Stimulated activated naive CD8-positive, alpha-beta T cell treated with anti-CD3 and anti-CD28 coated beads, Interleukin-15, amount 100 ng/mL, for 72 hours (primary cell): ENCODE results near the gene UBE2E3.
"Not testable (repeated sequence)": the region's sequence is repeated elsewhere in the genome, so short reads cannot be mapped to it uniquely, and the experiment has no call there.

ENCODE experiments used
- ATAC-seq: fragments of 150-1000 bp; cut with Tn5 transposase; 2 replicates; pipeline ENCODE4 v1.10.0; 2021; ENCODE audit warnings: mild to moderate bottlenecking, moderate library complexity
- DNase-seq, 2 donors: peaks; one replicate each; pipeline ENCODE4 v3.0.0; 2021 to 2022
- H3K27ac Mint-ChIP-seq, 2 donors: one replicate each; pipeline ENCODE4 v1.8.0; 2022; ENCODE audit warnings: mild to moderate bottlenecking in 2 of 2, mixed read lengths in 2 of 2, moderate library complexity in 2 of 2
- H3K27me3 Mint-ChIP-seq: one replicate; pipeline ENCODE4 v1.8.0; 2022; ENCODE audit warnings: mixed read lengths
- H3K4me1 Mint-ChIP-seq: one replicate; pipeline ENCODE4 v1.8.0; 2022; ENCODE audit warnings: mild to moderate bottlenecking, mixed read lengths
- H3K4me3 Mint-ChIP-seq, 2 donors: one replicate each; pipeline ENCODE4 v1.8.0; 2022; ENCODE audit warnings: mild to moderate bottlenecking in 2 of 2, mixed read lengths in 2 of 2, moderate library complexity in 1 of 2
- H3K9me3 Mint-ChIP-seq, 2 donors: one replicate each; pipeline ENCODE4 v1.8.0; 2022; ENCODE audit warnings: mixed read lengths in 2 of 2

The UBE2E3 gene

GRCh38 chr2:181072486-181073235 lies 92.3 kb downstream of the UBE2E3 start:
- H3K4me1 Mint-ChIP-seq, result peaks cover 6% of the 10 kb centered on the region
- H3K9me3 Mint-ChIP-seq, result no peaks in the 10 kb centered on the region
- H3K27ac Mint-ChIP-seq, result no peak overlapping the region
- no peak for DNase-seq
- ATAC-seq, result no peak
- no peak overlapping the region for H3K4me3 Mint-ChIP-seq
- H3K27me3 Mint-ChIP-seq, result no peaks in the 10 kb centered on the region

GRCh38 chr2:181073896-181074295 lies 93.5 kb downstream of the UBE2E3 start:
- no peaks in the 10 kb centered on the region for H3K9me3 Mint-ChIP-seq
- no peak overlapping the region for H3K4me3 Mint-ChIP-seq
- DNase-seq (no peak), ATAC-seq (no peak)
- peaks cover 6% of the 10 kb centered on the region for H3K4me1 Mint-ChIP-seq
- H3K27me3 Mint-ChIP-seq, result no peaks in the 10 kb centered on the region
- no peak overlapping the region for H3K27ac Mint-ChIP-seq

GRCh38 chr2:181074457-181074856 lies 94.1 kb downstream of the UBE2E3 start:
- no peak for DNase-seq
- peaks cover 6% of the 10 kb centered on the region for H3K4me1 Mint-ChIP-seq
- H3K9me3 Mint-ChIP-seq, result no peaks in the 10 kb centered on the region
- ATAC-seq, result no peak
- no peaks in the 10 kb centered on the region for H3K27me3 Mint-ChIP-seq
- no peak overlapping the region for H3K4me3 Mint-ChIP-seq
- no peak overlapping the region for H3K27ac Mint-ChIP-seq

GRCh38 chr2:181076658-181077057 lies 96.3 kb downstream of the UBE2E3 start:
- Mint-ChIP-seq H3K4me3 (no peak overlapping the region), H3K27me3 (no peaks in the 10 kb centered on the region), H3K4me1 (peaks cover 6% of the 10 kb centered on the region), H3K9me3 (no peaks in the 10 kb centered on the region), H3K27ac (no peak overlapping the region)
- ATAC-seq (no peak), DNase-seq (no peak)

- H3K27me3 Mint-ChIP-seq, result no peaks in the 10 kb centered on the region
- ATAC-seq (peak; percentile 84), DNase-seq (peak; percentile 13 to 38)
- no peak overlapping the region for H3K4me3 Mint-ChIP-seq
- H3K4me1 Mint-ChIP-seq, result peaks cover 4% of the 10 kb centered on the region
- no peaks in the 10 kb centered on the region for H3K9me3 Mint-ChIP-seq
- peak overlapping the region in 1 of 2 donors; percentile 69 for H3K27ac Mint-ChIP-seq
These were observed 96.8 kb downstream of the UBE2E3 start for GRCh38 chr2:181077128-181077709.

- no peak overlapping the region for H3K4me3 Mint-ChIP-seq
- H3K4me1 Mint-ChIP-seq, result no peaks in the 10 kb centered on the region
- no peaks in the 10 kb centered on the region for H3K9me3 Mint-ChIP-seq
- H3K27me3 Mint-ChIP-seq, result no peaks in the 10 kb centered on the region
- DNase-seq, result no peak
- no peak for ATAC-seq
- no peak overlapping the region for H3K27ac Mint-ChIP-seq
These were observed 102.7 kb downstream of the UBE2E3 start for GRCh38 chr2:181083140-181083539.

- Mint-ChIP-seq H3K27ac (no peak overlapping the region), H3K9me3 (peaks cover 0 to 5% of the 10 kb centered on the region in 2 donors), H3K27me3 (no peaks in the 10 kb centered on the region), H3K4me3 (no peak overlapping the region), H3K4me1 (no peaks in the 10 kb centered on the region)
- DNase-seq, result no peak
- no peak for ATAC-seq
These were observed 105.3 kb downstream of the UBE2E3 start for GRCh38 chr2:181085734-181086133.

GRCh38 chr2:181091920-181092319 lies 111.5 kb downstream of the UBE2E3 start:
- not testable (repeated sequence) for H3K4me3 Mint-ChIP-seq, DNase-seq, H3K27me3 Mint-ChIP-seq, H3K4me1 Mint-ChIP-seq, H3K27ac Mint-ChIP-seq, ATAC-seq
- H3K9me3 Mint-ChIP-seq, result peaks cover 22 to 26% of the 10 kb centered on the region in 2 donors

GRCh38 chr2:181095486-181095885 lies 115.1 kb downstream of the UBE2E3 start:
- ATAC-seq (no peak), DNase-seq (no peak)
- Mint-ChIP-seq H3K9me3 (peaks cover 19 to 26% of the 10 kb centered on the region in 2 donors), H3K27me3 (no peaks in the 10 kb centered on the region), H3K4me1 (no peaks in the 10 kb centered on the region), H3K4me3 (no peak overlapping the region), H3K27ac (no peak overlapping the region)

GRCh38 chr2:181103659-181104058 lies 123.3 kb downstream of the UBE2E3 start:
- no peak for DNase-seq
- no peak overlapping the region for H3K4me3 Mint-ChIP-seq
- H3K4me1 Mint-ChIP-seq, result peaks cover 39% of the 10 kb centered on the region
- no peak overlapping the region for H3K27ac Mint-ChIP-seq
- ATAC-seq, result no peak
- H3K27me3 Mint-ChIP-seq, result no peaks in the 10 kb centered on the region
- H3K9me3 Mint-ChIP-seq, result no peaks in the 10 kb centered on the region

GRCh38 chr2:181104512-181105115 lies 124.2 kb downstream of the UBE2E3 start:
- peak overlapping the region; percentile 11 to 17 for H3K4me3 Mint-ChIP-seq

GRCh38 chr2:181105562-181105961 lies 125.2 kb downstream of the UBE2E3 start:
- H3K27ac Mint-ChIP-seq, result no peak overlapping the region
- peaks cover 49% of the 10 kb centered on the region for H3K4me1 Mint-ChIP-seq
- no peak overlapping the region for H3K4me3 Mint-ChIP-seq
- peaks cover 0 to 6% of the 10 kb centered on the region in 2 donors for H3K9me3 Mint-ChIP-seq
- no peaks in the 10 kb centered on the region for H3K27me3 Mint-ChIP-seq
- ATAC-seq, result no peak
- no peak for DNase-seq

More at GRCh38 chr2:181104512-181105115, 124.2 kb downstream of the UBE2E3 start:
- Mint-ChIP-seq H3K4me1 (peaks cover 47% of the 10 kb centered on the region), H3K27ac (no peak overlapping the region), H3K27me3 (no peaks in the 10 kb centered on the region), H3K9me3 (peaks cover 0 to 1% of the 10 kb centered on the region in 2 donors)
- DNase-seq, result no peak
- ATAC-seq, result no peak

- ATAC-seq (no peak), DNase-seq (no peak)
- peak overlapping the region in 1 of 2 donors; percentile 16 for H3K4me3 Mint-ChIP-seq
- H3K27ac Mint-ChIP-seq, result peak overlapping the region in 1 of 2 donors; percentile 95
- peaks cover 0 to 6% of the 10 kb centered on the region in 2 donors for H3K9me3 Mint-ChIP-seq
- peaks cover 49% of the 10 kb centered on the region for H3K4me1 Mint-ChIP-seq
- H3K27me3 Mint-ChIP-seq, result no peaks in the 10 kb centered on the region
These were observed 125.8 kb downstream of the UBE2E3 start for GRCh38 chr2:181106229-181106628.

- Mint-ChIP-seq H3K4me3 (peak overlapping the region; percentile 67 to 72), H3K9me3 (peaks cover 0 to 6% of the 10 kb centered on the region in 2 donors), H3K27me3 (no peaks in the 10 kb centered on the region), H3K4me1 (peaks cover 49% of the 10 kb centered on the region), H3K27ac (peak overlapping the region; percentile 80 to 86)
- ATAC-seq (peak; percentile 98), DNase-seq (peak; percentile 30 to 38)
These were observed 126.6 kb downstream of the UBE2E3 start for GRCh38 chr2:181106789-181107627.

- DNase-seq, result no peak
- no peak for ATAC-seq
- Mint-ChIP-seq H3K27ac (no peak overlapping the region), H3K4me1 (peaks cover 49% of the 10 kb centered on the region), H3K9me3 (peaks cover 0 to 6% of the 10 kb centered on the region in 2 donors), H3K4me3 (no peak overlapping the region), H3K27me3 (no peaks in the 10 kb centered on the region)
These were observed 127.2 kb downstream of the UBE2E3 start for GRCh38 chr2:181107628-181107945.
